ENCODE measurements around the gene FHIT. TPM values are rescaled to one million over a fixed set of nuclear protein-coding genes. Genes with fewer than 3 reads are reported as not detected.

The FHIT gene
- total RNA-seq, 4 donors from 2014 or later, result 3.5 to 17.0 (median 16.7) TPM

GRCh38 chr3:60980342-60980692, 270.9 kb downstream of the FHIT start:
- no peak for TF ChIP-seq CTCF (IDR thresholded peaks at IDR 0.05)
- TF ChIP-seq POLR2A (IDR thresholded peaks at IDR 0.05), result no peak

GRCh38 chr3:60979461-60980341, 271.6 kb downstream of the FHIT start:
- no peak for DNase-seq
- TF ChIP-seq POLR2A (IDR thresholded peaks at IDR 0.05) (no peak), CTCF (IDR thresholded peaks at IDR 0.05) (no peak)
- Histone ChIP-seq H3K36me3 (no peaks in the 10 kb centered on the region), H3K27ac (no peak overlapping the region), H3K4me3 (no peak overlapping the region), H3K9me3 (no peaks in the 10 kb centered on the region), H3K4me1 (no peaks in the 10 kb centered on the region), H3K27me3 (no peaks in the 10 kb centered on the region)

More at GRCh38 chr3:60980342-60980692, 270.9 kb downstream of the FHIT start:
- no peaks in the 10 kb centered on the region for H3K9me3 ChIP-seq
- no peak for DNase-seq
- no peak overlapping the region for H3K27ac ChIP-seq
- H3K36me3 ChIP-seq, result no peaks in the 10 kb centered on the region
- H3K27me3 ChIP-seq, result no peaks in the 10 kb centered on the region
- H3K4me1 ChIP-seq, result no peaks in the 10 kb centered on the region
- H3K4me3 ChIP-seq, result no peak overlapping the region

DNA sequence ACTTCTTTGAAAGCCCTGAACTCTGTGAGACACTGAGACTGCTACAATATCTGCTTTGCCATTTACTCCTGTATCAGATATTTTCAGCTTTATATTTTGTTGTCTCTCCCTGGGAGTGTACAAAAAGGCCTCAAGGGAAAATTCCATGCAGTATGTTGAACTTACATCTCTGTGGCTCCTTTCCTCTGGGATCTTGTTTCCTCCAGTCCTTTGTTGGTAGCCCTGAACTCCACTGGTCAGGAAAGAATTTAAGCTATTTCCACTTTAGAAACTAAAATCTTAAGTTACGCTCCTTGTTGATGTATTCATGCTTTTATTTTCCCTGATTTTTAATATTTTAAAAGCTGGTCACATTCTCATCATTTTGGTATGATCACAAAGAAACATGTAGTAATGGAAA, 277.9 kb downstream of the FHIT start:
- Histone ChIP-seq H3K36me3 (no peaks in the 10 kb centered on the region), H3K27ac (no peak overlapping the region), H3K27me3 (no peaks in the 10 kb centered on the region), H3K4me1 (no peaks in the 10 kb centered on the region), H3K4me3 (no peak overlapping the region), H3K9me3 (no peaks in the 10 kb centered on the region)
- no peak for DNase-seq
- TF ChIP-seq POLR2A (IDR thresholded peaks at IDR 0.05) (no peak), CTCF (IDR thresholded peaks at IDR 0.05) (no peak)

- TF ChIP-seq POLR2A (IDR thresholded peaks at IDR 0.05), result no peak
- no peak for TF ChIP-seq CTCF (IDR thresholded peaks at IDR 0.05)
- H3K27me3 ChIP-seq, result no peaks in the 10 kb centered on the region
- no peak for DNase-seq
- no peaks in the 10 kb centered on the region for H3K4me1 ChIP-seq
- no peaks in the 10 kb centered on the region for H3K36me3 ChIP-seq
- no peak overlapping the region for H3K27ac ChIP-seq
- no peak overlapping the region for H3K4me3 ChIP-seq
- H3K9me3 ChIP-seq, result no peaks in the 10 kb centered on the region
These were observed 278.7 kb downstream of the FHIT start for GRCh38 chr3:60972599-60972998.

DNA sequence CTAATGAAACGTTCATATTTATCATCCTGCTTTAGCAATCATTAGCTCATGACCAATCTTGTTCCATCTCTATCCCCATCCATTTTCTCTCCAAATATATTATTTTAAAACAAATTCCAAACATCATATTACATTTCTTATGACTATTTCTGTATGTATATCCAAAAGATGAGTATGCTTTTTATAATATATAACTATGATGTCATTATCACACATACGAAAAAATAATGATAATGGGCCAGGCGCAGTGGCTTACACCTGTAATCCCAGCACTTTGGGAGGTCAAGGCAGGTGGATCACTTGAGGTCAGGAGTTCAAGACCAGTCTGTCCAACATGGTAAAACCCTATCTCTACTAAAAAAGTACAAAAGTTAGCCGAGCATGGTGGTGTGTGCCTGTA, 280.4 kb downstream of the FHIT start:
- H3K4me1 ChIP-seq, result no peaks in the 10 kb centered on the region
- no peak overlapping the region for H3K27ac ChIP-seq
- TF ChIP-seq POLR2A (IDR thresholded peaks at IDR 0.05) (no peak), CTCF (IDR thresholded peaks at IDR 0.05) (no peak)
- no peaks in the 10 kb centered on the region for H3K9me3 ChIP-seq
- no peaks in the 10 kb centered on the region for H3K36me3 ChIP-seq
- no peaks in the 10 kb centered on the region for H3K27me3 ChIP-seq
- no peak for DNase-seq
- no peak overlapping the region for H3K4me3 ChIP-seq

Data from Peyer's patch (tissue), 4 donors.